ENCODE results near the gene OR12D2. TPM values are rescaled to one million over a fixed set of nuclear protein-coding genes. Genes with fewer than 3 reads are reported as not detected.

The OR12D2 gene
- total and polyA plus RNA-seq, 2 of the 4 experiments (the other 2 are of a cell fraction) = not detected

DNA sequence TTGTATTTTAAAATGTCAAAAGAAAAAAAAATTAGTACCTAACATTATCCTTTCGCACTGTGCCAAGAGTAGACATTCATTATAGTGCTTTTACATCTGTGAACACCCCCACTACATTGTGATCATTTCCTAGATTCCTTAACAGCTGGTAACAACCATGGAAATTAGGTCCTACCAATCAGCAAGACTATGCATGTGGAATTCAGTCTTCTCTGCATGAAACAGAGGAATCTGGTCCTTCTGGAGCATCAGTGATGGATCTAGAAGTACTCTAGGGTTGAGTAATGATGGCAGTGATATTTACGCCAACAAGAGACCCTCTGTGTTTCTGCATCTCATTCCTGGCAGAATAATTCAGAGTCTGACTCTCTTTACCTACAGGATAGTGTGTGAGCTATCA, 28.7 kb downstream of the OR12D2 start:
- dilution Hi-C loops (cut with HindIII; ENCODE audit: low sequenced_read_pairs, unreplicated experiment) = no loop called here
- Histone ChIP-seq H3K79me1 (ENCODE audit: low read depth in 1 of 2, low read length in 2 of 2) (no peaks in the 10 kb centered on the region), H4K8ac (ENCODE audit: low read depth in 2 of 2, low read length in 2 of 2) (no peak overlapping the region), H3K4me1 (ENCODE audit: control insufficient read depth, insufficient read depth, low read length) (no peaks in the 10 kb centered on the region), H2AFZ (replicated peaks; ENCODE audit: low read length, poor library complexity) (no peak overlapping the region), H3K56ac (ENCODE audit: extremely low read depth, insufficient read depth, low read length) (no peak overlapping the region), H2AK5ac (ENCODE audit: low read depth, low read length) (no peak overlapping the region), H2BK20ac (ENCODE audit: low read depth, low read length) (no peak overlapping the region), H4K91ac (ENCODE audit: insufficient read depth, low read depth, low read length) (no peak overlapping the region), H2AK9ac (replicated peaks; ENCODE audit: low read depth, low read length, poor library complexity) (no peak overlapping the region), H3K9me1 (ENCODE audit: insufficient read depth, low read length) (no peaks in the 10 kb centered on the region), H4K20me1 (ENCODE audit: insufficient read depth, low read length) (no peaks in the 10 kb centered on the region), H3K18ac (ENCODE audit: low read depth, low read length) (no peak overlapping the region), H3K36me3 (ENCODE audit: control insufficient read depth, insufficient read depth, low read length) (no peaks in the 10 kb centered on the region), H4K5ac (ENCODE audit: low read depth, low read length) (no peak overlapping the region), H3K9ac (ENCODE audit: low read depth, low read length) (no peak overlapping the region), H3K4me2 (ENCODE audit: low read depth, low read length) (no peak overlapping the region), H3K9me3 (ENCODE audit: control insufficient read depth, insufficient read depth, low read length) (peaks cover 6% of the 10 kb centered on the region), H2BK120ac (ENCODE audit: low read depth, low read length) (no peak overlapping the region), H3K27ac (ENCODE audit: insufficient read depth, low read length) (no peak overlapping the region), H2BK5ac (ENCODE audit: low read depth, low read length, poor library complexity, severe bottlenecking) (no peak overlapping the region), H3K4me3 (ENCODE audit: insufficient read depth, low read depth, low read length) (no peak overlapping the region), H3K27me3 (ENCODE audit: control insufficient read depth, insufficient read depth, low read length) (no peaks in the 10 kb centered on the region), H3K4ac (ENCODE audit: low read depth, low read length) (no peak overlapping the region), H2BK15ac (ENCODE audit: low read depth, low read length) (no peak overlapping the region), H3K14ac (replicated peaks; ENCODE audit: low read depth, low read length) (no peak overlapping the region), H3K23ac (ENCODE audit: low read depth, low read length) (no peak overlapping the region)
- ChIA-PET POLR2A (ENCODE audit: unreplicated experiment) (no interaction called here), CTCF (no interaction called here)
- DNase-seq = no peak
- no TSS peak for BruUV-seq (replicated peaks)
- intact Hi-C loops (cut with micrococcal nuclease) = no loop called here
- no CpG with 5 or more reads among the region's 2 CpGs for WGBS, 2 experiments (ENCODE audit: extremely low coverage in 2 of 2, insufficient read length in 1 of 2)
- in situ Hi-C loops (cut with MboI; ENCODE audit: low sequenced_read_pairs) = no loop called here
- ATAC-seq (ENCODE audit: low read depth) = no peak
- TF ChIP-seq SMC3 (IDR thresholded peaks at IDR 0.05; ENCODE audit: low read depth, low read length) (no peak), MXI1 (IDR thresholded peaks at IDR 0.05; ENCODE audit: borderline replicate concordance, low read depth, low read length) (no peak), FOS (IDR thresholded peaks at IDR 0.05; ENCODE audit: low read depth, low read length) (no peak)
- TF ChIP-seq, protein P1, sequence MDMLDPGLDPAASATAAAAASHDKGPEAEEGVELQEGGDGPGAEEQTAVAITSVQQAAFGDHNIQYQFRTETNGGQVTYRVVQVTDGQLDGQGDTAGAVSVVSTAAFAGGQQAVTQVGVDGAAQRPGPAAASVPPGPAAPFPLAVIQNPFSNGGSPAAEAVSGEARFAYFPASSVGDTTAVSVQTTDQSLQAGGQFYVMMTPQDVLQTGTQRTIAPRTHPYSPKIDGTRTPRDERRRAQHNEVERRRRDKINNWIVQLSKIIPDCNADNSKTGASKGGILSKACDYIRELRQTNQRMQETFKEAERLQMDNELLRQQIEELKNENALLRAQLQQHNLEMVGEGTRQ (IDR thresholded peaks at IDR 0.05; ENCODE audit: low read depth, low read length) = no peak

Data from IMR-90 (cell line).